ENCODE measurements around the gene BMPR1B. TPM values are rescaled to one million over a fixed set of nuclear protein-coding genes. Genes with fewer than 3 reads are reported as not detected.
A peak's percentile ranks its signal among the peaks of the same experiment; 100 is the strongest.

BMPR1B gene
- total and polyA plus RNA-seq, 2 of the 8 experiments (the other 6 are each of a cell fraction or from before 2014, with no cell fraction given): 0.14 to 1.1 TPM

- H3K23ac ChIP-seq (ENCODE audit: insufficient read length): no peak overlapping the region
- H3K9ac ChIP-seq (replicated peaks in 1 of 4; ENCODE audit: extremely low read depth in 1 of 4, low read depth in 3 of 4, low read length in 3 of 4): no peak overlapping the region
- no peak overlapping the region for H2AK5ac ChIP-seq (ENCODE audit: low read depth, low read length)
- H2BK5ac ChIP-seq (ENCODE audit: low read depth, low read length): no peak overlapping the region
- ChIA-PET CTCF (ENCODE audit: partially characterized antibody) (no interaction called here), POLR2A (ENCODE audit: partially characterized antibody) (no interaction called here)
- H3K4me2 ChIP-seq (ENCODE audit: insufficient read depth in 1 of 2, low read depth in 2 of 2, low read length in 2 of 2): no peak overlapping the region
- no peak overlapping the region for H4K8ac ChIP-seq (ENCODE audit: extremely low read depth, insufficient read depth, low read length)
- no peak overlapping the region for H3K56ac ChIP-seq (replicated peaks; ENCODE audit: insufficient read length, low read depth, low read length)
- no peak overlapping the region for H4K5ac ChIP-seq (ENCODE audit: insufficient read length, low read depth, low read length)
- no peaks in the 10 kb centered on the region for H3K4me1 ChIP-seq (replicated peaks in 1 of 4; ENCODE audit: control insufficient read depth in 3 of 4, insufficient read depth in 4 of 4, low read length in 3 of 4)
- no peak for TF ChIP-seq E2F6 (IDR thresholded peaks at IDR 0.05)
- H2BK12ac ChIP-seq (ENCODE audit: low read depth, low read length): no peak overlapping the region
- H3K14ac ChIP-seq (ENCODE audit: insufficient read length): no peak overlapping the region
- DNase-seq (ENCODE audit: low read depth in 1 of 2, low spot score in 2 of 2) (no peak), FAIRE-seq (no peak)
- H2BK20ac ChIP-seq (ENCODE audit: low read length): no peak overlapping the region
- no peak overlapping the region for H3K4me3 ChIP-seq (ENCODE audit: extremely low read depth in 1 of 4, insufficient read depth in 2 of 4, low read depth in 3 of 4, low read length in 4 of 4)
- no peak overlapping the region for H2BK15ac ChIP-seq (ENCODE audit: low read length)
- WGBS, 2 experiments (ENCODE audit: extremely low coverage in 1 of 2, insufficient coverage in 1 of 2, insufficient read length in 1 of 2, insufficient replicate concordance in 2 of 2, low coverage in 1 of 2, low lambda C conversion rate in 2 of 2, missing lambda C conversion rate in 1 of 2): 66% methylated on average over 5 of the region's 5 CpGs; no CpG with 5 or more reads in 1 of the 2 experiments
- no peak overlapping the region for H3K27ac ChIP-seq (ENCODE audit: low read depth, low read length)
- H3K79me1 ChIP-seq (ENCODE audit: low read depth, low read length): no peaks in the 10 kb centered on the region
- no peaks in the 10 kb centered on the region for H3K9me3 ChIP-seq (ENCODE audit: insufficient read depth in 2 of 2, low read depth in 1 of 2, low read length in 1 of 2)
- no peaks in the 10 kb centered on the region for H3K79me2 ChIP-seq (ENCODE audit: control insufficient read depth in 1 of 2, insufficient read depth in 2 of 2, low read length in 2 of 2)
- no peaks in the 10 kb centered on the region for H3K27me3 ChIP-seq (replicated peaks in 1 of 4; ENCODE audit: control insufficient read depth in 3 of 4, extremely low read depth in 1 of 4, insufficient read depth in 3 of 4, low read length in 3 of 4)
- no peaks in the 10 kb centered on the region for H3K36me3 ChIP-seq (ENCODE audit: control insufficient read depth in 2 of 4, insufficient read depth in 4 of 4, low read length in 3 of 4)
- peak overlapping the region; percentile 81; the same call in 1 of the 2 replicates for H2AFZ ChIP-seq (ENCODE audit: low read length)
- no peak overlapping the region for H3K4ac ChIP-seq (replicated peaks; ENCODE audit: insufficient read length, low read depth, low read length)
- H4K20me1 ChIP-seq (replicated peaks in 1 of 2; ENCODE audit: control insufficient read depth in 1 of 2, insufficient read depth in 2 of 2, low read length in 2 of 2): no peaks in the 10 kb centered on the region
- H2BK120ac ChIP-seq (replicated peaks; ENCODE audit: low read depth, low read length): no peak overlapping the region
- no peaks in the 10 kb centered on the region for H3K23me2 ChIP-seq (ENCODE audit: low read depth, low read length)
- no peak overlapping the region for H3K18ac ChIP-seq (ENCODE audit: extremely low read depth, low read length)
- no peak overlapping the region for H4K91ac ChIP-seq (replicated peaks; ENCODE audit: insufficient read length, low read length)
Observed at GRCh38 chr4:94826206-94826605, 68.5 kb downstream of the BMPR1B start.

All from H1 (cell line).